CD4-positive, CD25-positive, alpha-beta regulatory T cell (primary cell): ENCODE data around the gene ULK2. TPM values are rescaled to one million over a fixed set of nuclear protein-coding genes. Genes with fewer than 3 reads are reported as not detected.
A peak's percentile ranks its signal among the peaks of the same experiment; 100 is the strongest.

Experiments
- ATAC-seq, 2 donors: fragments of 150-1000 bp; cut with Tn5 transposase; one replicate each; pipeline ENCODE4 v1.10.0; 2021; ENCODE audit warnings: low read depth in 2 of 2, moderate number of reproducible peaks in 2 of 2, moderate library complexity in 1 of 2
- DNase-seq, 3 donors: peaks; one replicate each; pipeline versions ENCODE4 v3.0.0 to v3.0.0-alpha.2; 2012 to 2022; ENCODE audit warnings: mixed read lengths in 1 of 3
- H3K27ac ChIP-seq: one replicate; pipeline ENCODE4 v1.7.0; 2013; ENCODE audit warnings: mild to moderate bottlenecking, low read length; ENCODE audit not compliant: insufficient read depth, poor library complexity, severe bottlenecking
- H3K27me3 ChIP-seq: one replicate; pipeline ENCODE4 v1.7.0; 2013; ENCODE audit warnings: low read length; ENCODE audit not compliant: control insufficient read depth, insufficient read depth
- H3K36me3 ChIP-seq: one replicate; pipeline ENCODE4 v1.7.0; 2013; ENCODE audit warnings: mild to moderate bottlenecking, low read length, moderate library complexity; ENCODE audit not compliant: control insufficient read depth, insufficient read depth
- H3K4me1 ChIP-seq: 2 replicates; pipeline ENCODE4 v1.7.0; 2013; ENCODE audit warnings: mild to moderate bottlenecking, low read length; ENCODE audit not compliant: insufficient read depth, control insufficient read depth, poor library complexity, severe bottlenecking
- H3K4me3 ChIP-seq: one replicate; pipeline ENCODE4 v1.7.0; 2013; ENCODE audit warnings: low read depth, mild to moderate bottlenecking, low read length, moderate library complexity
- H3K9me3 ChIP-seq, 2 experiments: 1 replicate in 1 of 2; 2 replicates in 1 of 2; pipeline ENCODE4 v1.7.0; 2013; ENCODE audit warnings: low read length in 2 of 2, mild to moderate bottlenecking in 1 of 2, moderate library complexity in 1 of 2; ENCODE audit not compliant: control insufficient read depth in 2 of 2
- H3K27ac Mint-ChIP-seq, 3 donors: one replicate each; pipeline ENCODE4 v1.8.0; 2020 to 2022; ENCODE audit warnings: mild to moderate bottlenecking in 3 of 3, mixed read lengths in 3 of 3, moderate library complexity in 2 of 3
- H3K27me3 Mint-ChIP-seq: one replicate; pipeline ENCODE4 v1.8.0; 2022; ENCODE audit warnings: mild to moderate bottlenecking, mixed read lengths
- H3K36me3 Mint-ChIP-seq: one replicate; pipeline ENCODE4 v1.8.0; 2020; ENCODE audit warnings: mixed read lengths
- H3K4me1 Mint-ChIP-seq, 4 donors: one replicate each; pipeline ENCODE4 v1.8.0; 2020 to 2022; ENCODE audit warnings: mixed read lengths in 4 of 4, mild to moderate bottlenecking in 1 of 4
- H3K4me3 Mint-ChIP-seq, 4 donors: one replicate each; pipeline ENCODE4 v1.8.0; 2020 to 2022; ENCODE audit warnings: mild to moderate bottlenecking in 4 of 4, mixed read lengths in 4 of 4, moderate library complexity in 3 of 4
- H3K9me3 Mint-ChIP-seq, 7 donors: one replicate each; pipeline ENCODE4 v1.8.0; 2020 to 2022; ENCODE audit warnings: mixed read lengths in 7 of 7, mild to moderate bottlenecking in 3 of 7, moderate library complexity in 2 of 7
- polyA plus RNA-seq, 4 donors: library from polyadenylated mRNA; unstranded; fragments of 300-500 nt; fragmentation: Illumina TruSeq; gene quantifications; one replicate each; pipeline ENCODE4 v1.2.3, GENCODE V29; 2021
- total RNA-seq: library from RNA; stranded (reverse); gene quantifications from one replicate; pipeline ENCODE4 v1.2.3, GENCODE V29; 2022

Gene ULK2
- total and polyA plus RNA-seq, 5 donors from 2014 or later, result 2.9 to 12.0 (median 4.7) TPM

GRCh38 chr17:19796457-19796856, 71.3 kb downstream of the ULK2 start:
- Mint-ChIP-seq H3K4me1 (peaks cover 0 to 10% (median 9%) of the 10 kb centered on the region in 4 donors), H3K36me3 (peaks cover 47% of the 10 kb centered on the region), H3K27me3 (no peaks in the 10 kb centered on the region), H3K9me3 (peaks cover 0 to 35% (median 10%) of the 10 kb centered on the region in 7 donors), H3K27ac (no peak overlapping the region), H3K4me3 (no peak overlapping the region)
- Histone ChIP-seq H3K4me1 (no peaks in the 10 kb centered on the region), H3K4me3 (no peak overlapping the region), H3K27ac (no peak overlapping the region), H3K36me3 (peaks cover 30% of the 10 kb centered on the region), H3K9me3 (peaks cover 11% of the 10 kb centered on the region in 2 experiments), H3K27me3 (no peaks in the 10 kb centered on the region)
- DNase-seq (no peak), ATAC-seq (no peak)

GRCh38 chr17:19791918-19792550, 75.7 kb downstream of the ULK2 start:
- Mint-ChIP-seq H3K36me3 (peaks cover 57% of the 10 kb centered on the region), H3K27me3 (no peaks in the 10 kb centered on the region), H3K4me3 (no peak overlapping the region), H3K27ac (no peak overlapping the region), H3K4me1 (peaks cover 0 to 13% (median 1%) of the 10 kb centered on the region in 4 donors), H3K9me3 (peaks cover 0 to 32% (median 13%) of the 10 kb centered on the region in 7 donors)
- Histone ChIP-seq H3K27ac (no peak overlapping the region), H3K4me1 (no peaks in the 10 kb centered on the region), H3K4me3 (no peak overlapping the region), H3K27me3 (no peaks in the 10 kb centered on the region), H3K9me3 (peaks cover 7 to 11% of the 10 kb centered on the region in 2 experiments), H3K36me3 (peaks cover 24% of the 10 kb centered on the region)
- DNase-seq, result no peak
- no peak for ATAC-seq

- Histone ChIP-seq H3K27ac (no peak overlapping the region), H3K36me3 (no peaks in the 10 kb centered on the region), H3K4me1 (no peaks in the 10 kb centered on the region), H3K27me3 (no peaks in the 10 kb centered on the region), H3K9me3 (no peaks in the 10 kb centered on the region), H3K4me3 (no peak overlapping the region)
- Mint-ChIP-seq H3K36me3 (peaks cover 28% of the 10 kb centered on the region), H3K4me3 (no peak overlapping the region), H3K4me1 (peaks cover 0 to 6% (median 0%) of the 10 kb centered on the region in 4 donors), H3K27me3 (no peaks in the 10 kb centered on the region), H3K9me3 (peaks cover 0 to 6% (median 0%) of the 10 kb centered on the region in 7 donors), H3K27ac (no peak overlapping the region)
- ATAC-seq (no peak), DNase-seq (no peak)
These were observed 79.9 kb downstream of the ULK2 start for GRCh38 chr17:19787733-19788357.

- ATAC-seq, result no peak
- Histone ChIP-seq H3K27ac (no peak overlapping the region), H3K27me3 (no peaks in the 10 kb centered on the region), H3K4me3 (no peak overlapping the region), H3K9me3 (no peaks in the 10 kb centered on the region), H3K36me3 (no peaks in the 10 kb centered on the region), H3K4me1 (no peaks in the 10 kb centered on the region)
- Mint-ChIP-seq H3K9me3 (peaks cover 0 to 4% (median 0%) of the 10 kb centered on the region in 7 donors), H3K4me1 (peaks cover 6 to 14% (median 10%) of the 10 kb centered on the region in 4 donors), H3K27me3 (no peaks in the 10 kb centered on the region), H3K4me3 (no peak overlapping the region), H3K27ac (no peak overlapping the region), H3K36me3 (peaks cover 31% of the 10 kb centered on the region)
- DNase-seq, result no peak
These were observed 81.9 kb downstream of the ULK2 start for GRCh38 chr17:19785854-19786253.

- no peak for DNase-seq
- no peaks in the 10 kb centered on the region for H3K4me1 ChIP-seq
- H3K4me1 Mint-ChIP-seq, result peaks cover 6 to 12% (median 8%) of the 10 kb centered on the region in 4 donors
These were observed 86.0 kb downstream of the ULK2 start for GRCh38 chr17:19781488-19782458.

GRCh38 chr17:19780846-19781245, 86.9 kb downstream of the ULK2 start:
- H3K4me1 ChIP-seq, result no peaks in the 10 kb centered on the region
- Mint-ChIP-seq H3K4me3 (no peak overlapping the region), H3K27me3 (no peaks in the 10 kb centered on the region), H3K36me3 (peaks cover 20% of the 10 kb centered on the region), H3K9me3 (no peaks in the 10 kb centered on the region), H3K4me1 (peaks cover 6 to 12% (median 8%) of the 10 kb centered on the region in 4 donors), H3K27ac (peak overlapping the region; percentile 59 to 90 (median 61))
- H3K36me3 ChIP-seq, result peaks cover 6% of the 10 kb centered on the region
- H3K27ac ChIP-seq, result no peak overlapping the region
- no peaks in the 10 kb centered on the region for H3K27me3 ChIP-seq
- ATAC-seq, result no peak
- no peak for DNase-seq
- no peaks in the 10 kb centered on the region for H3K9me3 ChIP-seq
- H3K4me3 ChIP-seq, result no peak overlapping the region

More at GRCh38 chr17:19781488-19782458, 86.0 kb downstream of the ULK2 start:
- Histone ChIP-seq H3K4me3 (no peak overlapping the region), H3K27ac (no peak overlapping the region), H3K27me3 (no peaks in the 10 kb centered on the region), H3K9me3 (no peaks in the 10 kb centered on the region), H3K36me3 (peaks cover 3% of the 10 kb centered on the region)
- H3K4me3 Mint-ChIP-seq, result peak overlapping the region in 1 of 4 donors; percentile 51
- H3K27ac Mint-ChIP-seq, result peak overlapping the region in 2 of 3 donors; percentile 61 to 77
- H3K27me3 Mint-ChIP-seq, result no peaks in the 10 kb centered on the region
- ATAC-seq, result no peak
- H3K36me3 Mint-ChIP-seq, result peaks cover 16% of the 10 kb centered on the region
- H3K9me3 Mint-ChIP-seq, result no peaks in the 10 kb centered on the region

GRCh38 chr17:19773534-19773933, 94.2 kb downstream of the ULK2 start:
- Histone ChIP-seq H3K27me3 (no peaks in the 10 kb centered on the region), H3K9me3 (no peaks in the 10 kb centered on the region), H3K36me3 (peaks cover 6% of the 10 kb centered on the region), H3K27ac (no peak overlapping the region), H3K4me1 (peaks cover 40% of the 10 kb centered on the region), H3K4me3 (no peak overlapping the region)
- Mint-ChIP-seq H3K9me3 (no peaks in the 10 kb centered on the region), H3K27me3 (no peaks in the 10 kb centered on the region), H3K36me3 (peaks cover 9% of the 10 kb centered on the region), H3K4me3 (no peak overlapping the region), H3K27ac (peak overlapping the region in 2 of 3 donors; percentile 88 to 93), H3K4me1 (peaks cover 6 to 60% (median 33%) of the 10 kb centered on the region in 4 donors)
- DNase-seq (no peak), ATAC-seq (no peak)
